HepG2 (cell line): ENCODE results near the gene CA4. TPM values are rescaled to one million over a fixed set of nuclear protein-coding genes. Genes with fewer than 3 reads are reported as not detected.

ENCODE experiments used
- DPF2 ChIP-seq: sonication (generic); formaldehyde crosslinking; IDR thresholded peaks from 2 replicates; pipeline ENCODE4 v1.4.0; 2020; ENCODE audit warnings: mild to moderate bottlenecking, low read depth, missing genetic modification reagents, borderline replicate concordance
- ESRRA ChIP-seq: sonication (generic); formaldehyde crosslinking; IDR thresholded peaks from 2 replicates; pipeline ENCODE4 v1.5.1; 2020; ENCODE audit warnings: mild to moderate bottlenecking, low read depth, missing genetic modification reagents
- GABPA ChIP-seq, 2 experiments: IDR thresholded peaks; 2 replicates each; pipeline ENCODE4 v1.6.1; 2011 to 2016; ENCODE audit warnings: low read depth in 2 of 2, low read length in 1 of 2, missing biosample characterization in 1 of 2, missing genetic modification characterization in 1 of 2
- KAT8 ChIP-seq: IDR thresholded peaks from 2 replicates; pipeline ENCODE4 v1.6.1; 2016; ENCODE audit warnings: missing genetic modification reagents, missing compliant biosample characterization
- NRL ChIP-seq: sonication (generic); formaldehyde crosslinking; IDR thresholded peaks from 2 replicates; pipeline ENCODE4 v1.5.0; 2020; ENCODE audit warnings: missing genetic modification reagents, mild to moderate bottlenecking, moderate library complexity, borderline replicate concordance
- PHF8 ChIP-seq: sonication (generic); formaldehyde crosslinking; IDR thresholded peaks from 2 replicates; pipeline ENCODE4 v1.5.0; 2020; ENCODE audit warnings: missing genetic modification reagents
- RBM22 ChIP-seq: fragments of 200-400 bp; formaldehyde crosslinking; optimal IDR thresholded peaks from 2 replicates; pipeline ENCODE3; 2017; ENCODE audit warnings: mild to moderate bottlenecking, low read length, moderate library complexity
- SAP130 ChIP-seq: IDR thresholded peaks from 2 replicates; pipeline ENCODE4 v1.6.1; 2016; ENCODE audit warnings: low read depth
- TOE1 ChIP-seq: sonication (generic); formaldehyde crosslinking; IDR thresholded peaks from 2 replicates; pipeline ENCODE4 v1.4.0; 2020; ENCODE audit warnings: mild to moderate bottlenecking, missing genetic modification reagents
- UBTF ChIP-seq: sonication (generic); formaldehyde crosslinking; IDR thresholded peaks from 2 replicates; pipeline ENCODE4 v1.4.0; 2020; ENCODE audit warnings: mild to moderate bottlenecking, missing genetic modification reagents
- ZBTB42 ChIP-seq: sonication (generic); formaldehyde crosslinking; IDR thresholded peaks from 2 replicates; pipeline ENCODE4 v1.5.0; 2020; ENCODE audit warnings: mild to moderate bottlenecking, missing genetic modification reagents
- ZNF407 ChIP-seq: sonication (generic); formaldehyde crosslinking; IDR thresholded peaks from one replicate; pipeline ENCODE4 v1.5.1; 2020; ENCODE audit warnings: mild to moderate bottlenecking, missing genetic modification reagents; ENCODE audit errors: not compliant biosample characterization
- ZNF460 ChIP-seq: sonication (generic); formaldehyde crosslinking; IDR thresholded peaks from 2 replicates; pipeline ENCODE4 v1.5.1; 2020; ENCODE audit warnings: missing genetic modification reagents, mild to moderate bottlenecking, borderline replicate concordance
- ZNF574 ChIP-seq: sonication (generic); formaldehyde crosslinking; IDR thresholded peaks from 2 replicates; pipeline ENCODE4 v1.4.0; 2020; ENCODE audit warnings: missing genetic modification reagents
- ZNF816 ChIP-seq: sonication (generic); formaldehyde crosslinking; IDR thresholded peaks from 2 replicates; pipeline ENCODE4 v1.8.0; 2022; ENCODE audit warnings: missing genetic modification reagents, mild to moderate bottlenecking, borderline replicate concordance
- polyA plus RNA-seq, 8 experiments: library from polyadenylated mRNA; depleted of rRNA in 3 of 8; stranded (reverse) in 7 of 8; unstranded in 1 of 8; fragments of >200 nt; fragmentation: Illumina TruSeq in 4 of 8; extraction: Trizol in 4 of 8; gene quantifications; 2 replicates each; pipeline versions ENCODE4 v1.2.1 to v1.2.3, GENCODE V29; 2011 to 2016; ENCODE audit warnings: low read depth in 4 of 8, missing spikeins in 1 of 8, mixed read lengths in 1 of 8; ENCODE audit not compliant: insufficient read depth in 1 of 8
- total RNA-seq, 5 experiments: library from RNA; depleted of rRNA; stranded (reverse); fragments of >200 nt; fragmentation: Illumina TruSeq; extraction: Trizol; gene quantifications; 2 replicates each; pipeline ENCODE4 v1.2.3, GENCODE V29; 2016; ENCODE audit warnings: low read depth in 1 of 5

Gene CA4
- total and polyA plus RNA-seq, 2 of the 13 experiments (the other 11 are each of a cell fraction or from before 2014, with no cell fraction given): not detected

- TF ChIP-seq UBTF (peak; percentile 60; the same call in 1 of the 2 replicates), ZNF407 (CRISPR knock-in tag) (no peak), TOE1 (no peak), ZNF574 (CRISPR knock-in tag) (peak; percentile 26; the same call in 1 of the 2 replicates), SAP130 (CRISPR knock-in tag) (peak; percentile 23; the same call in 1 of the 2 replicates), PHF8 (CRISPR knock-in tag) (peak; percentile 52; the same call in 1 of the 2 replicates), ZNF816 (CRISPR knock-in tag) (no peak), RBM22 (no peak), ESRRA (CRISPR knock-in tag) (0 out of 2 replicates have a peak, but pooled peaks have one; percentile 7), NRL (CRISPR knock-in tag) (peak; percentile 80), KAT8 (CRISPR knock-in tag) (peak; percentile 41; the same call in 1 of the 2 replicates), ZBTB42 (CRISPR knock-in tag) (0 out of 2 replicates have a peak, but pooled peaks have one; percentile 23), ZNF460 (CRISPR knock-in tag) (no peak), GABPA (IDR thresholded peaks at IDR 0.05; ENCODE audit: low read depth, low read length) (no peak), GABPA (CRISPR knock-in tag; IDR thresholded peaks at IDR 0.05; ENCODE audit: low read depth) (no peak), DPF2 (CRISPR knock-in tag) (no peak)
Measured at GRCh38 chr17:60163108-60163784, 13.5 kb downstream of the CA4 start (continued).
